HG03432 (cell line): Measurements from ENCODE around the gene CXCR5.

Experiments
- ATAC-seq: cut with Tn5 transposase; IDR thresholded peaks from one replicate; pipeline ENCODE4 v1.9.1; 2021; ENCODE audit warnings: mild to moderate bottlenecking, moderate library complexity; ENCODE audit not compliant: unreplicated experiment

Gene CXCR5

DNA sequence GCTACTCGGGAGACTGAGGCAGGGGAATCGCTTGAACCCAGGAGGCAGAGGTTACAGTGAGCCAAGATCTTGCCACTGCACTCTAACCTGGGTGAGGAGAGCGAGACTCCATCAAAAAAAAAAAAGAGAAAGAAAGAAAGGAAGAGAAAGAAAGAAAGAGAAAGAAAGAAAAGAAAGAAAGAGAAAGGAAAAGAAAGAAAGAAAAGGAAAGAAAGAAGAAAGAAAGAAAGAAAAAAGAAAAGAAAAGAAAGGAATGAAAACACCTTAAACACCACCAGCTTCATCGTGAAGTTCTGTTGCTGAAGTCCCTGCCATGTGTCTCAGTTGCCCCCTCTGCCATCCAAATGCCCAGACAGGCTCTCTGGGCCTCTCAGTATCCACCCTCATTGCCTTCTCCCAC is 9.9 kb upstream of the CXCR5 start:
- ATAC-seq: no peak

DNA sequence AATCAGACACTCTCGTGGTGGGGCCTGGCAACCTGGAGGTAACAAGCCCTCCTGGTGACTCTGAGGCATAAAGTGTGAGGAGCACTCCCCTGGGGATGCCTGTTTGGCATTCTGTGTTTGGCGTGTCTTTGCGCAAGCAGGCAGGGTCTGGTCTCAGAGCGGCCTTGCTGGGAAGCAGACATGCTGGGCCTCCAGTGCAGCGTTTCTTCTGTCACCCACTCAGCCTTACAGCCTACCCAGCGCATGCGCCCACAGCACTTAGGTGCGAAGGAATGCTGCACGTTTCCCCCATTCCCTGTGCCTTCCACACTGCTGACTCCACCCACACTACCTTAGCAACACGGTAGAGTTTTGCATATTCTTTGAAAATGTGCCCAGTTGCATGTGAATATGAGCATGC is 7.4 kb upstream of the CXCR5 start:
- ATAC-seq: no peak

DNA sequence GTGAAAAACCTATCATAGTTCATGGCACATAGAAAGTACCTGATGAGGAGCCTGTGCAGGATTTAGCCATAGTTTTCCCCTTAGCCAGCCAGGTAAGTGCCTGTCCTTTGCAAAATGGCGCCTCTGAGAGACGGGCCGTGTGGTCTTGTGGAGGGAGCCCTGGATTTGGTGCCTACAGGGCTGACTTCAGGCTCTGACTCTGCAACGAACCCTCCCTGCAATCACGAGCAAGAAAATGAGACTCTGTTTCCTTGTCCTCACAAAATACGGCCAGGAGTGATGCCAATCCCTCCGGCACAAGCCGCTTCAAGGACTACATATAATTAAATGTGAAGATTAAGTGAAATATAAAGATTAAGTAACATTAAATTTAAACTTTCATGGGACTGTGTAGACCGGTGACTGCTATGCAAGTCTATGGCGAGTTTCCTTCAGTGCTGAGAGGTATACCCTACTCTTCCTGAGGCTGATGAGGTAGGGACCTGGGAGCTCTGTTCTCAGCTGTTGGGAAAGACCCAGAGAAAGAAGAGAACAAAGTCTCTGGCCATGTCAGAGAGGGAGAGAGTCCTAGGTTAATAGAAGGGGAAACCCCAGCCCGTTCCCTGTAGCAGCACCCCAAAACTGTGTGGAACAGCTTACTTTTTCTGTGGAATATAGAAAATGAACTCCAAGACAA is 6.1 kb upstream of the CXCR5 start:
- no peak for ATAC-seq

DNA sequence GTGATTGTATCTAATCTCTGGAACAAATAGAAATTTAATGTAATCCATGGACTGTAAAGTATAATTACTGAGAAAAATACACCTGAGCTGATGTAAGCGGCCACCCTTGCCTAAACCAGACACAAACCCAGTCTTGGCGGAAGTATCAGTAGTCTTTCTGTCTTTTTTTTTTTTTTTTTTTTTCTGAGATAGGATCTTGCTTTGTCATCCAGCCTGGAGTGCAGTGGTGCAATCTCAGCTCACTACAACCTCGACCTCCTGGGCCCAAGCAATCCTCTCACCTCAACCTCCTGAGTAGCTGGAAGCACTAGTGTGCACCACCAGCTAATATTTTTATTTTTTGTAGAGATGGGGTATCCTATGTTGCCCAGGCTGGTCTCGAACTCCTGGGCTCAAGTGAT is 5.5 kb upstream of the CXCR5 start:
- no peak for ATAC-seq

DNA sequence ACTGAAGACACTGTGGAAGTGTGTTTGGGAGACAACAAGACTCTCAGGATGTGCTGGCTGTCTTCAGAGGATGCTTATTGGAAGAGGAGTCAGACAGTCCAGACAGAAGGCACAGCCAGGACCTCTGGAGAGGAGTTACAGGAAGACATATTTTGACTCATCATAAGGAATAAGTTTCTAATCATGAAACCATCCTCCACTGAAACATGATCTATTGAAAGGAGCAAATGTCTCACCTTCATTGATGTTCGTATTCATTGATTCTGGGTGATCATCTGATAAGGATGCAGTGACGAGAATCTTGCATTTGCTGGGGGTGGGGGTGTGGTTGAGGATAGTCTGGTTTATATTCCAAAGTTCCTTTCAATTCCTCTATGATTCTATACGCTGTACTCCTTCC is 2.5 kb upstream of the CXCR5 start:
- ATAC-seq: no peak

DNA sequence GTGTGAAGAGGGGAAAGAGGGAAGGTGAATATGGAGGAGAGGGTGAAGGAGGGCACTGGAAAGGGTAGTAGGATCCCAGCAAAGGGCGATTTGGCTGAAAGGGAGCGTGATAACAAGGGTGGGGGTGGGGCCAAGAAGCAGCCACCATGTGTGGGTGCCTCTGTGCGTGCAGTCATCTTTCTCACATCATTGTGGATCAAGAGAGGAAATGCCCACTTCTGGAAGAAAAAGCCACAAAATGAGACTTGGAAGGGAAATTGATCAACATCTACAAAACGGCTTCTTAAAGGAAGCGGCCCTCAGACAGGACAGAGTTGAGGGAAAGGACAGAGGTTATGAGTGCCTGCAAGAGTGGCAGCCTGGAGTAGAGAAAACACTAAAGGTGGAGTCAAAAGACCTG is 1.2 kb upstream of the CXCR5 start:
- ATAC-seq: no peak

DNA sequence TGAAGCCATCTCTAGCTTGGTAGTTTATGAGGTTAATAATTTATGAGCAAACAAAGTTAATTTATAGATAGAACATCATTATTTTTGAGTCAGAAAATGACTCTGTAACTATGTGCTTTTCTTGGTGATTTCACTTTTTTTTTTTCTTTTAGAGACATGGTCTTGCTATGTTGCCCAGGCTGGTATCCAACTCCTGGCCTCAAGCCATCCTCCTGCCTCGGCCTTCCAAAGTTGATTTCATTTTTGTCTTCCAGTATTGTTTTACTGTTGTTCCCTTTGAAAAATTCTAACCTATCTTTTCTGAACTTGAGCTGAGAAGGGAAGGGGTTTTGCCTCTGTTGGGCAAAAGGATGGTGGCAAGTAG is 706 bp upstream of the CXCR5 start:
- ATAC-seq: no peak

DNA sequence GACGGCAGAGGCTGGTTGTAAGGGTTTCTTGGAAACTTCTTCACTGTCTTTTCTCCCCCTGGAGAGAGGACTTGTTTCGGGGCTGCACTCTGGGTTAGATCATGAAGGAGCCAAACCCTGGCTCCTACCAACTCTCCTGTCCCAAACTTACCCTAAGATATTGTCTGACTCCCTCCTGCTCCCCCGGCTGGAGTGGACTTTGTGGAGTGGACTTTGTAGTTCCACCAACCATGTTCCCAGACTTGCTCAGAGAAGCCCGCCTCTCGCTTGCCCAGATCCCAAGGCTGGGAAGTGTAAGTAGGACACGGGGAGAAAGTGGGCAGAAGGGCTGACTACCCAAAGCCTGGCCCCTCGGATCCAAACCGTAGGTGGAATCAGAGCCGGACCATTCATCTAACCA is 1.2 kb downstream of the CXCR5 start:
- no peak for ATAC-seq

DNA sequence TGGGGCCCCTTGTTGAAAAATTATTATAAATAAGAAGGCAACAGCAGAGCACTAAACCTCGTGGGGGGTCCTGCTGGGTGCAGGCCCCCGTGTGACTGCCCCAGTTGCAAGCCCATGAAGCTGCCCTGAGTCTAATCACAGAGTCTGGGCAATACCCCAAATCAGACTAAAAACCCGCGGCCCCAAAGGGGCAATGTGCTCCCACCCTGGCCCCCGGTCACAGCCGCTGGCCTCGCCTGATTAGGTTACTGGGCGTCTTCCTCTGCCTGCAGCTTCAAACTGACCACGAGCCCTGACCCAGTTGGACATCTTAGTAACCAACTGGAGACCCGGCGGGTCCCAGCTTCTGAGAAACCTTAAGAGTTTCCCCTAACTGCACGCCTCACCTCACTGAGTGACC is 1.6 kb downstream of the CXCR5 start:
- ATAC-seq: no peak

DNA sequence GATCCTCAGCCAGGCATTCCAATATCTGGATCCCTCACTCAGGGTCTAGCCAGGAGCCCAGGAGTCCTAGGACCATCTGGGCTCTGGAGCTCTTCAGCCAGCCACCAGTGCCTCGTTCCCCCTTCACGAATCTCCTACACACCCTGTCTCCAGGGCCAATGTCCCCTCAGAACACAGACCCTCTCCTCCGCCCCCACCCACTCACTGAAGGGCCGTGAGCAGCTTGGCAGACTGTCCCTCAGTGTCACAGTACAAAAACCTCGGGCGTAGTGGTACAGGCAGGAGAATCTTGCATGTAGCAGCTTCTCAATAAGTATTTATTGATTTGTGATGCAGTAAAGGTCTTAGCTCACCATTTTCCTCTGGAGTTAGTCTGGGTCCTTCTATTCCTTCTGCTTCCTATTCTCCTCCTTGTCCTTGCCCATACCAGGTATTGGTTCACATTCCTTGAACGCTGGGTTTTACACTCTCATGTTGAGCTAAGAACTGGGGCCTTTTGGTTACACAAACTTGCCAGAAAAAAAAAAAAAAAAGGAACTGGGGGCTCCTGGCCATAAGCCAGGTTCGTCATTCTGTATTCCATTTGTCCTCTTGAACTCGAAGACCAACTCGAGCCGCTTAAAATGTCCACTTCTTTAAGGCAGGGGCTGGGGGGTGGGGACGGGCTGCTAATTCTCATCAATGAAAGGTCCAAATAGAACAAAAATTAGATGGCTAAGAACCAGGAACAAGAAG is 2.3 kb downstream of the CXCR5 start:
- no peak for ATAC-seq

DNA sequence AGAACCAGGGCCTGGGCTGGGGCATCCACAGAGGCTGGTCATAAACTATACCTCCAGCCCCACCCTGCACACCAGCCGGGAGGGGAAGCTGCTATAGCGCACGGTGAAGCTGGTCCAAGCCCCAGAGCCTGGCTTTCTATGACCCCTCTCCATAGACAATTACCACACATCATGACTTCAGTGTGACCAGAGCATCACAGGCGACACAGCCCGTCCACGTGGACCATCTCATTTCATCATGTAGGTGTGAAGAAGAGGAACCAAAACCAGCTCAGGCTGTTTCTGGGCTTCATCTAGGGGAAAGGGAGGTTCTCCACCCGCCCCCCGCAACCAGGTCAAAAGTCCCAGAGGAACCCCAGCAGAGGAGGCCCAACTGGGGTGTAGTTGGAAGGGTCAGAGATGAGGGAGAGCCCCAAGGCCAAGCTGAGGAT is 3.0 kb downstream of the CXCR5 start:
- ATAC-seq: no peak

DNA sequence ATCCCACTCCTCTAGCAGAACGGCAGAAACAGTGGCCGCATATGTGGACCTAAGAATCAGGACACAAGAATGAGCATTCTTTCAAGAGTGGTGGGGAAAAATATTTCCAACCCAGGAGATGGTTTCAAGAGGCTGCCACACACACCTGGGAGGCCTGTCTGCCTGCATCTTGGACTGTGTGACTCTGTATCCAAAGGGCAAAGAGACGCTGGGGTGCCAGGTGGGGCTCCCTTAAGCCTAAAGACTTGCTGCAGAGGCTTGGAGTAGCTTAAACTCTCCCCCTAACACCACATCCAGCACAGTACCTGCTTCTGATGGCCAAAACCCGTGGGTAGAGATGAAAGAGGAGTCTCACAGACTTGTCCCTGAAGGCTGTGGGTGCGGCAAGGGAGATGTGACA is 3.5 kb downstream of the CXCR5 start:
- no peak for ATAC-seq

DNA sequence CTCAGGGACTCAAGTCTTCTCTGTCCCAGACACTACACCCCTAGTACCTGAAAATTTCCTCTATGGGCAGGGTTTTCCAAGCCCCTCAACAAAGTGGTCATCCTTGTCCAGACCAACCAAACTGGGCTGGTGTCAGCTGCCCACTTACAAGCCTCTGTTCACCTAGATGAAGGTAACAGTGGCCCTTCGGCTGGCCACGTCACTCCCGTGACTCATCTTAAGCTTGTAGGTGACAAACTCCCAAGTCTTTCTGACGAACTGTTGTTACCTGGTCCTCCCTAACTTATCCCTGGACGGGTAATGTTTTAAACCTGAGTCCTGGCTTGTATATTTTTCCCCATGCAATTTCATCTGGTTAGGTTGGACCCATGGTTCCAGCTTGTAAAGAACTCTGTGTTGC is 4.7 kb downstream of the CXCR5 start:
- ATAC-seq: no peak

DNA sequence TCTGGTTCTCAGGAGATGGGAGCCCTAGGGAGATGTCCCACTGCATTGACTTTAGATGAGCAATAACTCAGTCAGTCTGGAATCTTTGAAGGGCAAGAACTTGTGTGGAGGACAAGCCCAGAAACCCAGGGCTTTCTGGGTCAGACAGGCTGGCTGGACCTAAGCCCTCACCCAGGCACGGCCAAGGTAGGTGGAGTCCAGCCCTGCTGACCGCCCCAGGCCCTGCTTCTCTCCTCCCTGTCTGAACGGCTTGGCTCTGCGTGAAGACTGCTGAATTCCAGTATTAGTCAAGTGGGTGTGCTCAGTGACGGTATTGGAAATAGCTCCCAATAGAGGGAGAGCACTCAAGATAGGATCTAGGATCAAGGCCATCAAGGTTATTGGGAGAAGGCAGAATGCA is 6.1 kb downstream of the CXCR5 start:
- no peak for ATAC-seq

DNA sequence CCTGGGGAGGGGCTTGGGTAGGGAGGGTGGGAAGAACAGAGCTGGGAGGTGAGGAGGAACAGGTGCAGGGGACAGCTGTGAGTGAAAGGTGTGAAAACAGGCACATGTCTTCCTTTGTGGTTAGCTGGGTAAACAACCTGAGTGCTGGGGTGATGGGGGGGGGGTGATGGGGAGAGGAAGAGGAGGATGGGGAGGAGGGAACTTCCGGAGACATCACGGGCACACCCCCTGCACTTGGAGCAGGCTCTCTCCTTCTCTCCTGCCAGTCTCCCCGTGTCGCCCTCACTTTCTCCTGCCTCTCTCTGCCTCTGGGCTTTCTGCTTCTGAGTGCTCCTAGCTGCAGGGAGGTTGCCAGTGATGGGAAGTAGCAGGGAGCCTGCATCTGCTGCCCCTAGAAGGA is 8.8 kb downstream of the CXCR5 start:
- no peak for ATAC-seq

DNA sequence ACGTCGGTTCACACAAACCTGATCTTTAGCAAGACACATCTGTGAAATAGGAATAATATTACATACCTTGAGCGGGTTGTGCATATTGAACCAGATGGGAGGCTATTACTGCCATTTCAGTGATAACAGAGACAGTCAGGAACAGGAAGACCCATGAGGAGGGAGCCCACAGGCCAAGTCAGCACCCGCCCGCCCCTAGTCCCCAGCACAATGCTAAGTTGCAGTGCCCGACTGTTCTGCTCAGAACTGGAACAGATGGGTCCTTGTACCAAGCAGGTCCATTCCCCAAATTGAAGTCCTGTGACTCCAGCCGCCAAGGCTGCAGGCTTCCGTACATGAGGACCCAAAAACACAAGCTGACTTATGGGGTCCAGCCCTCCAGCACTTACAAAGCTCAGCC is 9.3 kb downstream of the CXCR5 start:
- ATAC-seq: no peak

DNA sequence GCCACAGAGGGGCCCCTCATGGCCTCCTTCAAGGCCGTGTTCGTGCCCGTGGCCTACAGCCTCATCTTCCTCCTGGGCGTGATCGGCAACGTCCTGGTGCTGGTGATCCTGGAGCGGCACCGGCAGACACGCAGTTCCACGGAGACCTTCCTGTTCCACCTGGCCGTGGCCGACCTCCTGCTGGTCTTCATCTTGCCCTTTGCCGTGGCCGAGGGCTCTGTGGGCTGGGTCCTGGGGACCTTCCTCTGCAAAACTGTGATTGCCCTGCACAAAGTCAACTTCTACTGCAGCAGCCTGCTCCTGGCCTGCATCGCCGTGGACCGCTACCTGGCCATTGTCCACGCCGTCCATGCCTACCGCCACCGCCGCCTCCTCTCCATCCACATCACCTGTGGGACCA is 10.0 kb downstream of the CXCR5 start:
- no peak for ATAC-seq

DNA sequence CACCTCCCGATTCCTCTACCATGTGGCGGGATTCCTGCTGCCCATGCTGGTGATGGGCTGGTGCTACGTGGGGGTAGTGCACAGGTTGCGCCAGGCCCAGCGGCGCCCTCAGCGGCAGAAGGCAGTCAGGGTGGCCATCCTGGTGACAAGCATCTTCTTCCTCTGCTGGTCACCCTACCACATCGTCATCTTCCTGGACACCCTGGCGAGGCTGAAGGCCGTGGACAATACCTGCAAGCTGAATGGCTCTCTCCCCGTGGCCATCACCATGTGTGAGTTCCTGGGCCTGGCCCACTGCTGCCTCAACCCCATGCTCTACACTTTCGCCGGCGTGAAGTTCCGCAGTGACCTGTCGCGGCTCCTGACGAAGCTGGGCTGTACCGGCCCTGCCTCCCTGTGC is 10.5 kb downstream of the CXCR5 start:
- no peak for ATAC-seq

DNA sequence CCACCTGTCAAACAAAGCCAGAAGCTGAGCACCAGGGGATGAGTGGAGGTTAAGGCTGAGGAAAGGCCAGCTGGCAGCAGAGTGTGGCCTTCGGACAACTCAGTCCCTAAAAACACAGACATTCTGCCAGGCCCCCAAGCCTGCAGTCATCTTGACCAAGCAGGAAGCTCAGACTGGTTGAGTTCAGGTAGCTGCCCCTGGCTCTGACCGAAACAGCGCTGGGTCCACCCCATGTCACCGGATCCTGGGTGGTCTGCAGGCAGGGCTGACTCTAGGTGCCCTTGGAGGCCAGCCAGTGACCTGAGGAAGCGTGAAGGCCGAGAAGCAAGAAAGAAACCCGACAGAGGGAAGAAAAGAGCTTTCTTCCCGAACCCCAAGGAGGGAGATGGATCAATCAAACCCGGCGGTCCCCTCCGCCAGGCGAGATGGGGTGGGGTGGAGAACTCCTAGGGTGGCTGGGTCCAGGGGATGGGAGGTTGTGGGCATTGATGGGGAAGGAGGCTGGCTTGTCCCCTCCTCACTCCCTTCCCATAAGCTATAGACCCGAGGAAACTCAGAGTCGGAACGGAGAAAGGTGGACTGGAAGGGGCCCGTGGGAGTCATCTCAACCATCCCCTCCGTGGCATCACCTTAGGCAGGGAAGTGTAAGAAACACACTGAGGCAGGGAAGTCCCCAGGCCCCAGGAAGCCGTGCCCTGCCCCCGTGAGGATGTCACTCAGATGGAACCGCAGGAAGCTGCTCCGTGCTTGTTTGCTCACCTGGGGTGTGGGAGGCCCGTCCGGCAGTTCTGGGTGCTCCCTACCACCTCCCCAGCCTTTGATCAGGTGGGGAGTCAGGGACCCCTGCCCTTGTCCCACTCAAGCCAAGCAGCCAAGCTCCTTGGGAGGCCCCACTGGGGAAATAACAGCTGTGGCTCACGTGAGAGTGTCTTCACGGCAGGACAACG is 11.7 kb downstream of the CXCR5 start:
- peak; percentile 70 for ATAC-seq

DNA sequence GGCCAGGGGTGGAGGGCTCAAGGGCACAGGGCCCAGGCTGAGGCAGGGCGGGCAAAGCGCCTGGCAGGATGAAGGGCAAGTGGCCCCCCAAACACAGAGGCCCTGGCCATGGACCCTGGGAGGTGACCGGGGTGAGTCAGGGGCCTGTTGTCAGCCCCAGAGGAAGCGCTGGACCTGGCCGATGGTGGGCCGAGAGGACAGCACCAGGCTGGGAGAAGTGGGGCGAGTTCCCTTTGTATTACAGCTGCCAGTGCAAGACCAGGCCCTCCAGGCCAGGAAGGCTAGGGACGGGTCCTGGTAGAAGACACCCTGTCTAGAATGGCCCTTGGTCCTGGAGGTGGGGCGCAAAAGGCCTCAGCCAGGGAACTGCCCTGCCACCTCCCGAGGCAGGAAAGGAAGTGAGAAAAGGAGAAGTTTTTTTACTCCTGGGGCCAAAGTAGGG is 12.8 kb downstream of the CXCR5 start:
- ATAC-seq: no peak

DNA sequence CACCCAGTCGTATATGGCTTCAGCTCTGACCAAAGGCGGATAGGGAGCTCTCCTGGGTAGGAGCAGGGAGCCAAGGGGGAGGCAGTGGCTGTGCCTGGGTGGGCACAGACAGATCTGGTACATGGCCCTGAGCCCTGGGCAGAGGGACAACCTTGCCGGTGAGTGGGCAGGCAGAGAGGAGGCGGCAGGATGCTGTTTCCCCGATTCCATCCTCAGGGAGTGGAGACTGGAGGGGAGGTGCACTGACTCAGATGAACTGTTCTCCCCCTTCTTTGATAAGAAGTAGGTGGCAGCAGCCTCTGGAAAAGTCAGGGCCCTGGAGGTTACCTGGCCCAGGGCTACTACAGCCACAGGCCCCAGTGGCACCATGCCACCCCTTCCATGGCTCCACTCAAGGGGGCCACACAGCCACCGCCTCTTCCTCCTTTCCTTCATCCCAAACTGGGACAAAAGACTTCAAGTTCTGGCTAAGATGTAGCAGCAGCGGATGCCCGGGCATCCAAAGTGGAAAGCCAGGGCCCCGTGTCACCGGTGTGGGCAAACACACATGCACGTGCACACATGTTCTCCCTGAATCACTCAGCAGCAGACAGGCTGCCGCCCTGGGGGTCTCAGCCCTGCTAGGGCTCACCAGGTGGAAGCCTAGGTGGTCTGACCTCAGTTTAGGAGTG is 13.4 kb downstream of the CXCR5 start:
- no peak for ATAC-seq
